SK-N-SH (cell line): ENCODE measurements around the gene SPACA6. TPM values are rescaled to one million over a fixed set of nuclear protein-coding genes. Genes with fewer than 3 reads are reported as not detected.

Experiments used
- CTCF ChIA-PET: fragments of 300-600, 350-600 bp; formaldehyde crosslinking; extraction: SDS; loops from one replicate; lab custom pipeline; 2021; lab: Yijun Ruan, JAX
- POLR2A ChIA-PET: fragments of 350-600 bp; sonication (Branson Sonifier 250); formaldehyde crosslinking; extraction: SDS; loops from one replicate; lab custom pipeline; 2020; ENCODE audit warnings: antibody characterized with exemption, inconsistent platforms; lab: Yijun Ruan, JAX
- DNase-seq: peaks from one replicate; pipeline ENCODE4 v3.0.0; 2012
- H2AFZ ChIP-seq: fragments of 200-600 bp; sonication (generic); 2 replicates; pipeline ENCODE4 v1.8.1; 2016; ENCODE audit warnings: antibody characterized with exemption, mild to moderate bottlenecking, low read depth
- H3F3A ChIP-seq: fragments of 200-600 bp; sonication (generic); replicated peaks from 2 replicates; pipeline ENCODE3; 2016; ENCODE audit warnings: antibody characterized with exemption, mild to moderate bottlenecking; ENCODE audit not compliant: insufficient read depth
- H3K27ac ChIP-seq, 2 experiments: fragments of 200-500 bp in 1 of 2; fragments of 200-600 bp in 1 of 2; sonication (Bioruptor generic) in 1 of 2; sonication (generic), shearing (Covaris generic) in 1 of 2; 2 replicates each; pipeline versions ENCODE4 v1.5.1 to v1.6.1; 2014 to 2016; ENCODE audit warnings: low read depth in 2 of 2, inconsistent platforms in 1 of 2, low read length in 1 of 2, mild to moderate bottlenecking in 1 of 2, mixed read lengths in 1 of 2
- H3K27me3 ChIP-seq: fragments of 200-600 bp; sonication (generic), shearing (Covaris generic); 2 replicates; pipeline ENCODE4 v1.6.1; 2016; ENCODE audit warnings: mixed run types; ENCODE audit not compliant: insufficient read depth
- H3K36me3 ChIP-seq, 2 experiments: fragments of 200-500 bp in 1 of 2; fragments of 200-600 bp in 1 of 2; sonication (Bioruptor generic) in 1 of 2; sonication (generic) in 1 of 2; replicated peaks in 1 of 2; 2 replicates each; pipeline versions ENCODE3 to v1.5.1; 2014 to 2016; ENCODE audit warnings: low read length in 1 of 2, mild to moderate bottlenecking in 1 of 2; ENCODE audit not compliant: insufficient read depth in 2 of 2, control insufficient read depth in 1 of 2
- H3K4me1 ChIP-seq, 2 experiments: fragments of 200-500 bp in 1 of 2; fragments of 200-600 bp in 1 of 2; sonication (Bioruptor generic) in 1 of 2; sonication (generic), shearing (Covaris generic) in 1 of 2; 2 replicates each; pipeline versions ENCODE4 v1.5.1 to v1.6.1; 2014 to 2016; ENCODE audit warnings: low read depth in 1 of 2, low read length in 1 of 2, mixed run types in 1 of 2; ENCODE audit not compliant: insufficient read depth in 2 of 2, control insufficient read depth in 1 of 2
- H3K4me2 ChIP-seq: fragments of 200-600 bp; sonication (generic), shearing (Covaris generic); 2 replicates; pipeline ENCODE4 v1.6.1; 2017; ENCODE audit warnings: mixed run types
- H3K4me3 ChIP-seq, 2 experiments: fragments of 200-500 bp in 1 of 2; fragments of 200-600 bp in 1 of 2; sonication (Bioruptor generic) in 1 of 2; sonication (generic), shearing (Covaris generic) in 1 of 2; 2 replicates each; pipeline versions ENCODE4 v1.5.1 to v1.8.1; 2014 to 2016; ENCODE audit warnings: low read depth in 2 of 2, inconsistent platforms in 1 of 2, low read length in 1 of 2, mild to moderate bottlenecking in 1 of 2, mixed read lengths in 1 of 2, moderate library complexity in 1 of 2
- H3K79me2 ChIP-seq: fragments of 200-600 bp; sonication (generic); 2 replicates; pipeline ENCODE4 v1.8.1; 2017; ENCODE audit warnings: mild to moderate bottlenecking; ENCODE audit not compliant: insufficient read depth
- H3K9ac ChIP-seq: fragments of 200-600 bp; sonication (generic); 2 replicates; pipeline ENCODE4 v1.6.1; 2017; ENCODE audit warnings: mixed run types
- H3K9me2 ChIP-seq: fragments of 200-600 bp; sonication (generic); 2 replicates; pipeline ENCODE4 v1.6.1; 2017; ENCODE audit warnings: mixed run types
- H3K9me3 ChIP-seq: fragments of 200-600 bp; sonication (generic); 2 replicates; pipeline ENCODE4 v1.6.1; 2017; ENCODE audit warnings: mixed run types, mild to moderate bottlenecking, moderate library complexity
- H4K20me1 ChIP-seq: fragments of 200-600 bp; sonication (generic); 2 replicates; pipeline ENCODE4 v1.6.1; 2017; ENCODE audit warnings: mild to moderate bottlenecking, mixed run types; ENCODE audit not compliant: insufficient read depth
- ELF1 ChIP-seq: IDR thresholded peaks from 2 replicates; pipeline ENCODE4 v1.4.0; 2012
- EP300 ChIP-seq, 2 experiments: IDR thresholded peaks; 2 replicates each; pipeline versions ENCODE4 v1.4.0 to v1.6.1; 2012; ENCODE audit warnings: borderline replicate concordance in 1 of 2, low read depth in 1 of 2, low read length in 1 of 2
- EZH2phosphoT487 ChIP-seq: fragments of 200-600 bp; sonication (generic); IDR thresholded peaks from 2 replicates; pipeline ENCODE4 v1.6.1; 2017; ENCODE audit warnings: low read depth, mixed run types, mild to moderate bottlenecking, antibody characterized with exemption, moderate library complexity, borderline replicate concordance
- FOXJ3 ChIP-seq: sonication (generic); formaldehyde crosslinking; IDR thresholded peaks from 2 replicates; pipeline ENCODE4 v1.5.1; 2020; ENCODE audit warnings: mild to moderate bottlenecking, missing genetic modification reagents
- GABPA ChIP-seq: IDR thresholded peaks from 2 replicates; pipeline ENCODE4 v1.4.0; 2012; ENCODE audit warnings: low read depth, mild to moderate bottlenecking
- MXI1 ChIP-seq: IDR thresholded peaks from 2 replicates; pipeline ENCODE4 v1.6.1; 2012; ENCODE audit warnings: mild to moderate bottlenecking, low read depth, low read length, improper control_type of control experiment
- NFIC ChIP-seq: IDR thresholded peaks from 2 replicates; pipeline ENCODE4 v1.4.0; 2012; ENCODE audit warnings: borderline replicate concordance
- POLR2AphosphoS5 ChIP-seq: IDR thresholded peaks from 2 replicates; pipeline ENCODE4 v1.6.1; 2012; ENCODE audit warnings: low read depth, low read length
- RCOR1 ChIP-seq: fragments of 150-350 bp; IDR thresholded peaks from 2 replicates; pipeline ENCODE4 v1.6.1; 2017; ENCODE audit warnings: antibody characterized with exemption, low read length
- RFX5 ChIP-seq: IDR thresholded peaks from 2 replicates; pipeline ENCODE4 v1.6.1; 2012; ENCODE audit warnings: mild to moderate bottlenecking, improper control_type of control experiment, low read length
- SIN3A ChIP-seq: IDR thresholded peaks from 2 replicates; pipeline ENCODE4 v1.6.1; 2012; ENCODE audit warnings: low read depth, mild to moderate bottlenecking, low read length, moderate library complexity, borderline replicate concordance
- TCF12 ChIP-seq: IDR thresholded peaks from 2 replicates; pipeline ENCODE4 v1.4.0; 2012
- YY1 ChIP-seq: IDR thresholded peaks from 2 replicates; pipeline ENCODE4 v1.4.0; 2012; ENCODE audit warnings: low read depth, mild to moderate bottlenecking
- WGBS: methylation state at CpG from one replicate; pipeline ENCODE4 v1.1.6; 2017; ENCODE audit warnings: low lambda C conversion rate; 5-methylcytosine and 5-hydroxymethylcytosine counted together
- polyA plus RNA-seq, 3 experiments: library from polyadenylated mRNA; depleted of rRNA; stranded (reverse); fragments of >200 nt; gene quantifications; 2 replicates each; pipeline ENCODE4 v1.2.3, GENCODE V29; 2012
- TF ChIP-seq, protein P1 (sequence below): IDR thresholded peaks from 2 replicates; pipeline ENCODE4 v1.4.0; 2012; ENCODE audit warnings: low read depth
- TF ChIP-seq, protein P2 (sequence below): IDR thresholded peaks from 2 replicates; pipeline ENCODE4 v1.6.1; 2012; ENCODE audit warnings: mild to moderate bottlenecking, low read depth, low read length, moderate library complexity
- TF ChIP-seq, protein P3 (sequence below): fragments of 200-600 bp; sonication (generic); IDR thresholded peaks from 2 replicates; pipeline ENCODE4 v1.6.1; 2017; ENCODE audit warnings: antibody characterized with exemption, mild to moderate bottlenecking, moderate library complexity
- TF ChIP-seq, protein P4 (sequence below): IDR thresholded peaks from 2 replicates; pipeline ENCODE4 v1.4.0; 2012; ENCODE audit warnings: low read depth, borderline replicate concordance

The SPACA6 gene
- polyA plus RNA-seq, 1 of the 3 experiments (the other 2 are of a cell fraction) = 15.8 TPM

DNA sequence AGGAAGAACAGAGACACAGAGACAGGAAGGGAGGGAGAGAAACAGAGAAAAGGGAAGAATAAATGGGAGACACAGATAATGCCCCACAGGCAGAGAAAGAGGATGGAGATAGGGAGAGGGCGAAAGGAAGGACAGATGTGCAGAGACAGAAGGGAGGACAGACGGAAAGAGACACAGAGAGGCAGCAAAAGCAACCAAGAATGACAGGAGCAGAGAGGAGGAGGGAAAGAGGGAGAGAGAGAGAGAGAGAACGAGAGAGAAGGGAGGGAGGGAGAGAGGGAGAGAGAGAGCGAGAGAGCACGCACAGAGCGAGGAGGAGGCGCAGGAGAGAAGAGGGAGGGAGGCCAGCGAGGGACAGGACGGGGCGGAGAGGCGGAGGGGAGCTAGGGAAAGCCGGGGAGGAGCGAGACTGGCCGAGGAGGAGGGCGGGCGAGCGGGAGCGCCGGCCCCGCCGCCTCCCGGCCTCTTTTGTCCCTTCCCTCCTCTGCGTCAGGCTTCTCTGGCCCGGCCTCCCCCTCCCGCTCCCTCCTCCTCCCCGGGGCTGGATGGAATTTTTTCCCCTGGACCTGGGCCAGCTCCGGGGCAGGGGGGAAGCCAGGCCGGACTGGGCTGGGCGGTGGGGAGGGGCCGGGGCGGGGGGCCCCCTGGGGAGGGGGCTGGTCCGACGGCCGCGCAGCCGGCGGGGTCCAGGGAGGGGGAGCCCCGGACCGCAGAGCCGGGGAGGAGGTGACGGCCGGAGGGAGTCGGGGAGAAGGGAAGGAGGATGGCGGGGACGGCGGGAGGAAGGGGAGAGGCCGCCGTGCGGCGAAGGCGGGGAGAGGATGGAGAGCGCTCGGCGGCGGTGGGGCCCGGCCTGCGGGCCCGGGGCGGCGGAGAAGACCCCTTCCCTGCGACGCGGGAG, 4.2 kb upstream of the SPACA6 start:
- H3K4me1 ChIP-seq = peaks cover 5 to 19% of the 10 kb centered on the region in 2 experiments; a peak in 3 of 4 replicates
- POLR2A ChIA-PET = interaction anchor here (1.8 kb wide), 1 partner anchor 14 kb away, joined by 8 read pairs; no protein-coding TSS in a partner anchor
- H3F3A ChIP-seq = peaks cover 19% of the 10 kb centered on the region
- peak overlapping the region; percentile 99 for H3K4me2 ChIP-seq
- peaks cover 27% of the 10 kb centered on the region for H4K20me1 ChIP-seq
- peak overlapping the region; percentile 71 to 98 for H3K4me3 ChIP-seq
- peaks cover 80% of the 10 kb centered on the region for H3K79me2 ChIP-seq
- peaks cover 8 to 9% of the 10 kb centered on the region in 2 experiments for H3K36me3 ChIP-seq
- CTCF ChIA-PET = interaction anchor here (1.1 to 2.1 kb wide), 8 partner anchors 9 to 216 kb away, joined by 3 to 7 read pairs (median 3); no protein-coding TSS in a partner anchor
- H3K9ac ChIP-seq = peak overlapping the region; percentile 97
- peak; percentile 90 for DNase-seq
- no peaks in the 10 kb centered on the region for H3K9me2 ChIP-seq
- 0 out of 4 replicates have a peak, but pooled peaks of 1 of the 2 experiments have one; percentile 31 for TF ChIP-seq EP300 (IDR thresholded peaks at IDR 0.05; ENCODE audit: borderline replicate concordance in 1 of 2, low read depth in 1 of 2, low read length in 1 of 2)
- TF ChIP-seq GABPA = no peak
- TF ChIP-seq, protein P1, sequence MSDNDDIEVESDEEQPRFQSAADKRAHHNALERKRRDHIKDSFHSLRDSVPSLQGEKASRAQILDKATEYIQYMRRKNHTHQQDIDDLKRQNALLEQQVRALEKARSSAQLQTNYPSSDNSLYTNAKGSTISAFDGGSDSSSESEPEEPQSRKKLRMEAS = peak; percentile 22; the same call in 1 of the 2 replicates
- TF ChIP-seq, protein P2, sequence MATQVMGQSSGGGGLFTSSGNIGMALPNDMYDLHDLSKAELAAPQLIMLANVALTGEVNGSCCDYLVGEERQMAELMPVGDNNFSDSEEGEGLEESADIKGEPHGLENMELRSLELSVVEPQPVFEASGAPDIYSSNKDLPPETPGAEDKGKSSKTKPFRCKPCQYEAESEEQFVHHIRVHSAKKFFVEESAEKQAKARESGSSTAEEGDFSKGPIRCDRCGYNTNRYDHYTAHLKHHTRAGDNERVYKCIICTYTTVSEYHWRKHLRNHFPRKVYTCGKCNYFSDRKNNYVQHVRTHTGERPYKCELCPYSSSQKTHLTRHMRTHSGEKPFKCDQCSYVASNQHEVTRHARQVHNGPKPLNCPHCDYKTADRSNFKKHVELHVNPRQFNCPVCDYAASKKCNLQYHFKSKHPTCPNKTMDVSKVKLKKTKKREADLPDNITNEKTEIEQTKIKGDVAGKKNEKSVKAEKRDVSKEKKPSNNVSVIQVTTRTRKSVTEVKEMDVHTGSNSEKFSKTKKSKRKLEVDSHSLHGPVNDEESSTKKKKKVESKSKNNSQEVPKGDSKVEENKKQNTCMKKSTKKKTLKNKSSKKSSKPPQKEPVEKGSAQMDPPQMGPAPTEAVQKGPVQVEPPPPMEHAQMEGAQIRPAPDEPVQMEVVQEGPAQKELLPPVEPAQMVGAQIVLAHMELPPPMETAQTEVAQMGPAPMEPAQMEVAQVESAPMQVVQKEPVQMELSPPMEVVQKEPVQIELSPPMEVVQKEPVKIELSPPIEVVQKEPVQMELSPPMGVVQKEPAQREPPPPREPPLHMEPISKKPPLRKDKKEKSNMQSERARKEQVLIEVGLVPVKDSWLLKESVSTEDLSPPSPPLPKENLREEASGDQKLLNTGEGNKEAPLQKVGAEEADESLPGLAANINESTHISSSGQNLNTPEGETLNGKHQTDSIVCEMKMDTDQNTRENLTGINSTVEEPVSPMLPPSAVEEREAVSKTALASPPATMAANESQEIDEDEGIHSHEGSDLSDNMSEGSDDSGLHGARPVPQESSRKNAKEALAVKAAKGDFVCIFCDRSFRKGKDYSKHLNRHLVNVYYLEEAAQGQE = no peak; the same call in 1 of the 2 replicates
- TF ChIP-seq ELF1 = no peak
- TF ChIP-seq, protein P3, sequence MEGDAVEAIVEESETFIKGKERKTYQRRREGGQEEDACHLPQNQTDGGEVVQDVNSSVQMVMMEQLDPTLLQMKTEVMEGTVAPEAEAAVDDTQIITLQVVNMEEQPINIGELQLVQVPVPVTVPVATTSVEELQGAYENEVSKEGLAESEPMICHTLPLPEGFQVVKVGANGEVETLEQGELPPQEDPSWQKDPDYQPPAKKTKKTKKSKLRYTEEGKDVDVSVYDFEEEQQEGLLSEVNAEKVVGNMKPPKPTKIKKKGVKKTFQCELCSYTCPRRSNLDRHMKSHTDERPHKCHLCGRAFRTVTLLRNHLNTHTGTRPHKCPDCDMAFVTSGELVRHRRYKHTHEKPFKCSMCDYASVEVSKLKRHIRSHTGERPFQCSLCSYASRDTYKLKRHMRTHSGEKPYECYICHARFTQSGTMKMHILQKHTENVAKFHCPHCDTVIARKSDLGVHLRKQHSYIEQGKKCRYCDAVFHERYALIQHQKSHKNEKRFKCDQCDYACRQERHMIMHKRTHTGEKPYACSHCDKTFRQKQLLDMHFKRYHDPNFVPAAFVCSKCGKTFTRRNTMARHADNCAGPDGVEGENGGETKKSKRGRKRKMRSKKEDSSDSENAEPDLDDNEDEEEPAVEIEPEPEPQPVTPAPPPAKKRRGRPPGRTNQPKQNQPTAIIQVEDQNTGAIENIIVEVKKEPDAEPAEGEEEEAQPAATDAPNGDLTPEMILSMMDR = no peak
- TF ChIP-seq MXI1 = no peak
- TF ChIP-seq FOXJ3 (CRISPR knock-in tag) = no peak
- no peak; the same call in 1 of the 2 replicates for TF ChIP-seq POLR2AphosphoS5
- TF ChIP-seq NFIC = peak; percentile 88
- 0 out of 2 replicates have a peak, but pooled peaks have one; percentile 10 for TF ChIP-seq RCOR1
- TF ChIP-seq YY1 = no peak
- TF ChIP-seq SIN3A = peak; percentile 73; the same call in 1 of the 2 replicates
- TF ChIP-seq TCF12 = peak; percentile 7; the same call in 1 of the 2 replicates
- TF ChIP-seq, protein P4, sequence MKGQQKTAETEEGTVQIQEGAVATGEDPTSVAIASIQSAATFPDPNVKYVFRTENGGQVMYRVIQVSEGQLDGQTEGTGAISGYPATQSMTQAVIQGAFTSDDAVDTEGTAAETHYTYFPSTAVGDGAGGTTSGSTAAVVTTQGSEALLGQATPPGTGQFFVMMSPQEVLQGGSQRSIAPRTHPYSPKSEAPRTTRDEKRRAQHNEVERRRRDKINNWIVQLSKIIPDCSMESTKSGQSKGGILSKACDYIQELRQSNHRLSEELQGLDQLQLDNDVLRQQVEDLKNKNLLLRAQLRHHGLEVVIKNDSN = no peak
- TF ChIP-seq RFX5 = no peak
- TF ChIP-seq EZH2phosphoT487 = no peak
- peak overlapping the region; percentile 37 for H2AFZ ChIP-seq
- peak overlapping the region; percentile 95 to 96 for H3K27ac ChIP-seq
- no peaks in the 10 kb centered on the region for H3K27me3 ChIP-seq
- 3% methylated on average over 48 of the region's 63 CpGs for WGBS
- H3K9me3 ChIP-seq = no peaks in the 10 kb centered on the region
